ENCODE measurements around the gene TRIM72. TPM values are rescaled to one million over a fixed set of nuclear protein-coding genes. Genes with fewer than 3 reads are reported as not detected.

TRIM72 gene
- total RNA-seq, 4 donors from 2014 or later, result under 0.01 to 0.84 TPM; not detected in 2

- 3% methylated on average over 29 of the region's 52 CpGs for WGBS
- H3K36me3 ChIP-seq, result no peaks in the 10 kb centered on the region
- H3K4me1 ChIP-seq, result peaks cover 25 to 29% (median 28%) of the 10 kb centered on the region in 4 donors
- H3K9me3 ChIP-seq, result no peaks in the 10 kb centered on the region
- peaks cover 0 to 93% (median 44%) of the 10 kb centered on the region in 4 donors for H3K27me3 ChIP-seq
- TF ChIP-seq POLR2A (IDR thresholded peaks at IDR 0.05; ENCODE audit: low read depth), result no peak
- TF ChIP-seq POLR2AphosphoS5 (IDR thresholded peaks at IDR 0.05), result no peak
- no peak for TF ChIP-seq EP300 (IDR thresholded peaks at IDR 0.05)
- TF ChIP-seq CTCF (IDR thresholded peaks at IDR 0.05), result no peak
- intact Hi-C loops (cut with DNase I), result no loop called here
- H3K4me3 ChIP-seq, result peak within 1 kb of the TSS; percentile 45 to 62 (median 50)
- no peak for DNase-seq (ENCODE audit: extremely low spot score)
- no peak within 1 kb of the TSS for H3K27ac ChIP-seq (replicated peaks in 1 of 4)
These were observed 2.7 kb downstream of the TRIM72 start, which contains the start of gene PYDC1 for GRCh38 chr16:31216422-31217135. Gene PYDC1, minus strand, starts transcription at chr16:31217135. Its CDS starts 107 bp downstream, at chr16:31217028.

- DNase-seq (ENCODE audit: extremely low spot score), result no peak
- intact Hi-C loops (cut with DNase I), result no loop called here
- peaks cover 0 to 98% (median 44%) of the 10 kb centered on the region in 4 donors for H3K27me3 ChIP-seq
- TF ChIP-seq CTCF (IDR thresholded peaks at IDR 0.05), result no peak
- H3K4me3 ChIP-seq, result peak overlapping the region; percentile 43 to 52 (median 46)
- WGBS, result 23% methylated on average over 4 of the region's 4 CpGs
- no peak overlapping the region for H3K27ac ChIP-seq (replicated peaks in 1 of 4)
- H3K4me1 ChIP-seq, result peaks cover 25 to 29% (median 28%) of the 10 kb centered on the region in 4 donors
- H3K9me3 ChIP-seq, result no peaks in the 10 kb centered on the region
- no peaks in the 10 kb centered on the region for H3K36me3 ChIP-seq
These were observed 3.2 kb downstream of the TRIM72 start for GRCh38 chr16:31217136-31217530.

GRCh38 chr16:31219154-31219741 lies 5.3 kb downstream of the TRIM72 start:
- peaks cover 0 to 92% (median 42%) of the 10 kb centered on the region in 4 donors for H3K27me3 ChIP-seq
- TF ChIP-seq EP300 (IDR thresholded peaks at IDR 0.05) (no peak), POLR2A (IDR thresholded peaks at IDR 0.05; ENCODE audit: low read depth) (no peak), POLR2AphosphoS5 (IDR thresholded peaks at IDR 0.05) (no peak), CTCF (IDR thresholded peaks at IDR 0.05) (no peak)
- WGBS, result 81% methylated on average over 2 of the region's 15 CpGs
- no peaks in the 10 kb centered on the region for H3K9me3 ChIP-seq
- no peaks in the 10 kb centered on the region for H3K36me3 ChIP-seq
- DNase-seq (ENCODE audit: extremely low spot score), result no peak
- H3K4me3 ChIP-seq, result no peak overlapping the region
- H3K27ac ChIP-seq (replicated peaks in 1 of 4), result no peak overlapping the region
- intact Hi-C loops (cut with DNase I), result no loop called here
- H3K4me1 ChIP-seq, result peaks cover 25 to 29% (median 28%) of the 10 kb centered on the region in 4 donors

- no peak overlapping the region for H3K4me3 ChIP-seq
- H3K36me3 ChIP-seq, result no peaks in the 10 kb centered on the region
- H3K4me1 ChIP-seq, result peaks cover 5 to 7% (median 6%) of the 10 kb centered on the region in 4 donors
- no peak overlapping the region for H3K27ac ChIP-seq (replicated peaks in 1 of 4)
- H3K27me3 ChIP-seq, result peaks cover 0 to 73% (median 28%) of the 10 kb centered on the region in 4 donors
- intact Hi-C loops (cut with DNase I), result no loop called here
- TF ChIP-seq EP300 (IDR thresholded peaks at IDR 0.05) (no peak), POLR2A (IDR thresholded peaks at IDR 0.05; ENCODE audit: low read depth) (no peak), CTCF (IDR thresholded peaks at IDR 0.05) (no peak), POLR2AphosphoS5 (IDR thresholded peaks at IDR 0.05) (no peak)
- no peak for DNase-seq (ENCODE audit: extremely low spot score)
- 75% methylated on average over 12 of the region's 12 CpGs for WGBS
- H3K9me3 ChIP-seq, result no peaks in the 10 kb centered on the region
These were observed 7.6 kb downstream of the TRIM72 start for GRCh38 chr16:31221357-31222160.
